SK-N-MC (cell line): ENCODE results near the gene DCHS1.

Experiments used
- EZH2 ChIP-seq: fragments of 200-600 bp; sonication (generic); IDR thresholded peaks from one replicate; pipeline ENCODE4 v1.6.1; 2017; ENCODE audit warnings: antibody characterized with exemption
- POLR2AphosphoS5 ChIP-seq: IDR thresholded peaks from 2 replicates; pipeline ENCODE4 v1.6.1; 2012; ENCODE audit warnings: mild to moderate bottlenecking, low read depth, low read length, borderline replicate concordance

- TF ChIP-seq POLR2AphosphoS5 (no peak), EZH2 (no peak)
Observed at GRCh38 chr11:6635082-6635932, 20.3 kb downstream of the DCHS1 start.
